Eye (tissue), 1 donor: ENCODE measurements around the gene TTC17.

Experiments used
- DNase-seq: peaks from one replicate; pipeline ENCODE4 v3.0.0-alpha.2; 2015

Gene TTC17

GRCh38 chr11:43542750-43543712 is 184.3 kb downstream of the TTC17 start:
- peak; percentile 59 for DNase-seq
